ENCODE results near the gene EXOSC2.
"Not testable (repeated sequence)": the region's sequence is repeated elsewhere in the genome, so short reads cannot be mapped to it uniquely, and the experiment has no call there.

EXOSC2 gene

DNA sequence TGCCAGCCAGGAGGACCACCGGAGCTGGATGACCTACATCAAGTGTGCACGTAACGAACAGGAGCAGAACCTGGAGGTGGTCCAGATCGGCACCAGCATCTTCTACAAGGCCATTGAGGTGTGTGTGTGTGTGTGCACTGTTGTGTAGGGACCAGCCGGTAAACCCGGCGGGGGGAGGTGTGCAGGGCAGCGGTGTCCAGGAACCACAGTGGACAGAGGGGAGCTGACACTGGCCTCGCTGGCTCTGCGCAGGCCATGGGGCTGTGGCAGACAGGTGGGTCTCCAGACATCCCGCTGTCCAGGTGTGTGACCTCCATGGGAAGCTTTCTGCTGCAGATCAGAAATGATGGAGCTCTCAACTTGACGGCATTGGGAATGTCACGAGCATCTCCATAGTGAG is 25.4 kb upstream of the EXOSC2 start:
- DNase-seq: no peak

DNA sequence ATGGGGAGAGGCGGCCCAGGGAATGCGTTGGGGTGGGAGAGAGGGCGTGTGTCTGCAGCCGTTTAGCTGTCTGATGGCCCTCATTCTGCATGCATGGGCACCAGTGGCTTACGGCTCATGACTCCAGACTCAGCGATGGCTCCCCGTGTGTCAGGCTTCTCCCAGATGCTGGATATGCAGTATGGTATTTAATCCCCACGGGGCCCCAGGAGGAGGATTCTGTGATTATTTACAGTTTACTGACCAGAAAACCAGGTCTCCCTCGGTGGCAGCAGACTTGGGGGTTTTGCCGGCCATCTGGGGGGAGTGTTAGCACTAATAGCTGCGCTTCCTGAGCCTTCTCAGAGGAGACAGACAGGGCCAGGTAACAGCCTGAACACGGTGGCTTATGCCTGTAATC is 24.9 kb upstream of the EXOSC2 start:
- no peak for DNase-seq

DNA sequence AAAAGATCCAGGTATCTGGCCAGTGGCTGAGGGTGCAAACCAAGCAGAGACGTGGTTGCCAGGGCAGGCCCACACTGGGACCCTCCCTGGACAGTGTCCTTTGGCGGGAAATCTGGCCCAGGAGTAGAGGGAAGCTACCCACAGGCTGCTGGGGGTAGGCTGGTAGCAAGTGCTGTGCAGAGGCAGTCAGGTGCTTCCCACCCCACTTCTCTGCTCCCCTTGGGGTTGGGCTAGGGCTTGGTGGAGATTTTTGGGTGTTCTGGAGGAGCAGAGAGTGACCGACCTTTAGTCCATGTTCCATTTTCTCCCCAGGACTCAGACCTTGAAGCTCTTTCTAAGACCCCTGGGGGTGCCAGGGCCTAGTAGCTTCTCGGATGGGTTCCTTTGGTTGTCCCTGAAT is 23.6 kb upstream of the EXOSC2 start:
- DNase-seq: no peak

DNA sequence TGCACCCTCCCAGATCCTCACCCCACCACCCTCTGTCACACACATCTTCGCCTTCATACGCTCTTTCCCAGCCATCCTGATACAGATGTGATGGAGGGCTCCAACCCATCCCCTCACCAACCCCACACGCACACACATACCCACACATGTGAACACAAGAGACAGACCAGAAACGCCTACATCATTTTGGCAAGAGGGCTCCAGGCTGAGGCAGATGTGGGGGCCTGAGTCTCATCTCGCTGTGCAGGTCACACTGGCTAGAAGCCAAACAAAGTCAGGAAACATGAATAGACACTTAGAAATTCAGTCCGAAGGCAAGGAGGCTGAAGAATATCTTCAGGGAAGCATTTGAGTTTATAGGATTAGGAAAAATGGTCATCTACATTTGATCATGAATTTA is 22.9 kb upstream of the EXOSC2 start:
- no peak for DNase-seq

- DNase-seq: peak; percentile 19
These were observed 21.1 kb upstream of the EXOSC2 start for GRCh38 chr9:130672466-130672865.

GRCh38 chr9:130672933-130673615 is 20.5 kb upstream of the EXOSC2 start:
- DNase-seq: no peak

DNA sequence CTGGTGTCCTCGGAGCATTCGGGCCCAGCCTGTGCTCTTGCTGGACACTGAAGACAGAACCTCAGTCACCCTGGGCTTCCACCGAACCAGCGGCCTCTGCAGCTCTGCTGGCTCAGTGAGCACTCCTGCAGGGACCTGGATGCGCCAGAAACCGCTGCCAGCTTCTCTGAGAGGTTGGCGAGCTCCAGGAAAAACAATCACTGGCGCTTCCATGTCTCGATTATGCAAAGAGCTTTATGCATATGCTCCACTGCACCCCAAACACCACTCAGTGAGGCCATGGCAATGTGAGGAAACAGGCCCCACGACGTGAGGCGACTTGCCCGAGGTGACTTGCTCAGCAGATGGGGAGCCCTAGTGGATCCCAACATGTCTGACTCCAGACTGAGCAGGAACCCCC is 18.2 kb upstream of the EXOSC2 start:
- DNase-seq: peak; percentile 46

DNA sequence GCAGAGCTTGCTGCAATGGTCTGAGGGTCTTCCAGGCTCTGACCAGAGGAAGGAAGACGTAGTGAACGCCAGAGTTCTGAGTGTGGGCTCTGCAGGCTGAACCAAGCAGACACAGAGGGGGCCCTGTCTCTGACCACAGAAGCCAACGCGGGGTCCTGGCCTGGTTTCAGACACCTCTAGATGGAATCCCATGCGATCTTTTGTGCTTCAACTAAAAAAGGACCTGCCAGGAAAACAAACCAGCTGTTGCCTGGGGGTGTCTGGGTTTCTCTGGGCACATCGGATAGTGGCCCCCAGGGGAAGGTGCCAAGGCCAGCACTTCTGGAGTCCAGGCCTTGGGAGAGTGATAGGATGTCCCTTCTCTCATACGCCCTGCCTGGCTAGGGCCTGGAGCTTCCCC is 16.3 kb upstream of the EXOSC2 start:
- DNase-seq: no peak

- DNase-seq: no peak
These were observed 12.5 kb upstream of the EXOSC2 start for GRCh38 chr9:130680836-130681768.

- no peak for DNase-seq
These were observed 11.7 kb upstream of the EXOSC2 start for GRCh38 chr9:130681769-130682420.

- peak; percentile 38 for DNase-seq
These were observed 11.0 kb upstream of the EXOSC2 start for GRCh38 chr9:130682421-130683121.

GRCh38 chr9:130685104-130685503 is 8.5 kb upstream of the EXOSC2 start:
- no peak for DNase-seq

DNA sequence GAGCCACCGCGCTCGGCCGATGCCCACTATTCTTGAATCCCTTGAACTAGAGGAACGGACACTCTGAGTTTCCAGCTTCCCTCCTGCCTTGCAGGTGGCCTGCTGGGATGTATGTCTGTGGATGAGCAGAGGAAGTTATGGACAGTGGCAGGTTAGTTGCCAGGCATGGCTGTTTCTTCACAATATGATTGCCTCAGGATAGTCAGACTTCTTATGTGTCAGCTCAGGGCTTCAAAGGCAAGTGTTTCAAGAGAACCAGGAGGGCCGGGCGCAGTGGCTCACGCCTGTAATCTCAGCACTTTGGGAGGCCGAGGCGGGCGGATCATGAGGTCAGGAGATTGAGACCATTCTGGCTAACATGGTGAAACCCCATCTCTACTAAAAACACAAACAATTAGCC is 7.6 kb upstream of the EXOSC2 start:
- DNase-seq: not testable (repeated sequence)

- no peak for DNase-seq
These were observed 6.0 kb upstream of the EXOSC2 start for GRCh38 chr9:130687615-130688014.

GRCh38 chr9:130688072-130688471 is 5.5 kb upstream of the EXOSC2 start:
- DNase-seq: no peak

- no peak for DNase-seq
These were observed 4.0 kb upstream of the EXOSC2 start for GRCh38 chr9:130689572-130689936.

DNA sequence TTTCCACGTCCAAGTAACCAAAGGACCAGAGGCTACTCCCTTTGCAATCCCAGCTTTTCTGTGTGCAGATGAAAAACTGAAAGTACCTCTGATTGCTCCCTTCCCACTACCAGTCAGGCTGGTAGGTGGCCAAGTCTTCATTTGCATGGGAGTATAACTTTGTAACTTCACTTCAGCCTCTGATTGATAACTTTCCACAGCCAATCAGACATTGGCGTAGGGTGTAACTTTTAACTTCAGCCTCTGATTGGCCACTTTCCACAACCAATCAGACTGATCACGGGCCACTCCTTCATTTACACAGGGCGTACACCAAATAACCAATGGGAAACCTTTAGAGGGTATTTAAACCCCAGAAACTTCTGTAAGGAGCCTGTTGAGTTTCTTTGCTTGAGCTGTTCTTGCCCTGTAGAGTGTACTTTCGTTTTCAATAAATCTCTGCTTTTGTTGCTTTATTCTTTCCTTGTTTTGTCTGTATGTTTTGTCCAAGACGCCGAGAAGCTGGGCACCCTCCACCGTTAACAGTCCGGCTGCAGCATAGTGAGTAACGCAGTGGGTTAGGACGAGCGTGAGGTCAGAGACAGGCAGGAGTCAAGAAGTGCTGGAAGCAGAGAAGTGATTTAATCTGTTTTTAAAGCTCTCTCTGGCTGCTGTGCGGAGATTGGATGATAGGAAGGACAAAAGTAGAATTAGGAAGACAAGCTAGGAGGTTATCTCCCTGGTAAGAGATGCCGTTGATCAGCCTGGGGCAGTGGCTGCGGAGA is 3.5 kb upstream of the EXOSC2 start:
- DNase-seq: no peak

DNA sequence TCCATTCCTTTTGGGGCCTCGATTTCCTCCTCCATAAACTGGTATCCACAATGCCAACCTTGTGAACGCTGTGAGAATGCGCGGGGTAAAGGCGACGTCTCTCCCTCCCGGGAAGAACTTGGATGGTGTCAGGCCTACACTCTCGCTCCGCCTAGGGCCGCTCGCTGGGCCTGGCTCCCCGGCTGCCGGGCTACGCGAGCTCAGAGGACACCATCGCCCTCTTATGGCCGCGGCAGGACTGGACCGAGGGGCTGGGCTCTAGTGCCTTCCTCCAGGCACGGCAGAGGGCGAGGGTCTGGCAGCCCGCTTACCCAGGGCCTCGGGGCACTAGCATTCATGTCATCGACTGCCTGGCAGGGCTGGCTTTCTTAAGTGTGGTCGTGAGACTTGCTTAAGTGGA is 1.3 kb upstream of the EXOSC2 start:
- DNase-seq: no peak

DNA sequence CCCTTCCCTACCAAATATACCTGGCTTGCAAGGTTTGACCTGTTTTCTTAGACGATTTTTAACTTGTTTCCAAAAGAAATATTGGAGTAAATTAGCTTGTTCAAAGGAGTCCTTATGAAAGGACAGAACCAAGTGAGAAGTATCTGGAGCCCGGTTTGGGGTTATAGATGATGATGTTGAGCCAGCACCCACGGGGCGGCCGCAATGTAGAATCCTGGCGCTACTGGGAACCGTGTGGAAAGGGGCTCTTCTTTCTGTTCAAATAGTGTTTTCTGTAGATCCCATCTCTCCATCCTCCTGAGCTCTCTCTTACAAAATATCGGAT is 517 bp upstream of the EXOSC2 start:
- DNase-seq: no peak

DNA sequence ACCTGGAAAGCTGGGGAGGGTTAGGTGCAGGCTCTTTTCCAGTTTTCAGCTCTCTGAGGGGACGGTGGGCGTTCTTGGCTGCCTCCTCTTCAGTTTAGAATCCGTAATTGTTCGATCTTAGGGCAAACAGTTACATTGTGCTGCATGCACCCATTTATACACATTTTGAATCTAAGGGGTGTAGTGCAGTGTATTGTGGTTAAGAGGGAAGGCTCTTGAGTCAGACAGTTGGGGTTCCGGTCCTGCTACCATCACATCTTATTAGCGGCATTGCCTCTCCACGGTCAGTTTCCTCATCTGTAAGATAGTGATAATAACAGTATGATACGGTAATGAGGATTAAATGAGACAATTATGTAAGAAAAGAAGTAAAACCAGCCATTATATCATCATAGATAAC is 625 bp downstream of the EXOSC2 start:
- DNase-seq: no peak

DNA sequence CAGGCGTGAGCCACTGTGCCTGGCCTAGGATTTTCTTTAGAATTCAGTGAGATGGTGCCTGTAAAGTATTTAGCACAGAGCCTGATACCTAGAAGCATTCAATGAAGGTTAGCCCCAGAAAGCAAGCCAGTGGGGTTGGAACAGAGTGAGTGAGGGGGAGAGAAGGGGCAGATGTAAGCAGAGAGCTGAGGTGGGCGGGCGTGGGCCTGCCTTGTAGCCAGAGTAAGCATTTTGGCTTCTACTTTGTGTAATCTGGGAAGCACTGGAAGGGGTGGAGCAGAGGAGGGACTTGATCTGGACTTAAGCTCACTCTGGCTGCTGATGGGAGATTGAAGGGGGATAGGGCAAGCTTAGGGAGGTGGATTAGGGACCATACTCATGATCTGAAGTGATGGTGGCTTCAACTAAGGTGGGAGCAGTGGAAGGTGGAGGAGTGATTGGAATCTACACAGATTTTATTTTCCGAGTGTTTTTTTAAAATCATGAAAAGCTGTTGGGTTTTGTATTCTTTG is 2.6 kb downstream of the EXOSC2 start:
- no peak for DNase-seq

GRCh38 chr9:130696996-130697395 is 3.4 kb downstream of the EXOSC2 start:
- no peak for DNase-seq

Data from NCI-H1694 (cell line).